AG04450 (cell line): Measurements from ENCODE around the gene GRK2. TPM values are rescaled to one million over a fixed set of nuclear protein-coding genes. Genes with fewer than 3 reads are reported as not detected.
A peak's percentile ranks its signal among the peaks of the same experiment; 100 is the strongest.
"Not testable (repeated sequence)": the region's sequence is repeated elsewhere in the genome, so short reads cannot be mapped to it uniquely, and the experiment has no call there.

Experiments used
- CTCF ChIA-PET: fragments of 300-600, 350-600 bp; formaldehyde crosslinking; extraction: SDS; loops from one replicate; lab custom pipeline; 2022; ENCODE audit warnings: antibody characterized with exemption, inconsistent platforms; lab: Charles Lee
- POLR2A ChIA-PET: fragments of 350-600 bp; formaldehyde crosslinking; extraction: SDS; loops from one replicate; lab custom pipeline; 2021; ENCODE audit warnings: antibody characterized with exemption, inconsistent platforms; lab: Yijun Ruan, JAX
- DNase-seq: peaks from one replicate; pipeline ENCODE4 v3.0.0-alpha.2; 2011; ENCODE audit warnings: low read depth, low spot score
- H3K27ac ChIP-seq: one replicate; pipeline ENCODE4 v1.5.1; 2012; ENCODE audit warnings: low read depth, low read length, control low read depth
- H3K27me3 ChIP-seq: one replicate; pipeline ENCODE4 v1.6.0; 2012; ENCODE audit warnings: low read length; ENCODE audit not compliant: control insufficient read depth, insufficient read depth
- H3K4me3 ChIP-seq: 2 replicates; pipeline ENCODE4 v1.5.1; 2011; ENCODE audit warnings: mild to moderate bottlenecking, low read depth, low read length, control low read depth
- H3K9me3 ChIP-seq: 2 replicates; pipeline ENCODE4 v1.5.1; 2012; ENCODE audit warnings: low read length; ENCODE audit not compliant: control insufficient read depth, insufficient read depth
- polyA plus RNA-seq: library from polyadenylated mRNA; depleted of rRNA; stranded (reverse); fragments of >200 nt; gene quantifications from 2 replicates; pipeline ENCODE4 v1.2.3, GENCODE V29; 2011
- TF ChIP-seq, protein P1 (sequence below): IDR thresholded peaks from 2 replicates; pipeline ENCODE4 v1.5.1; 2011; ENCODE audit warnings: low read depth, low read length, control low read depth, inconsistent platforms

GRK2 gene
- polyA plus RNA-seq, 1 experiment, result 17.3 TPM

DNA sequence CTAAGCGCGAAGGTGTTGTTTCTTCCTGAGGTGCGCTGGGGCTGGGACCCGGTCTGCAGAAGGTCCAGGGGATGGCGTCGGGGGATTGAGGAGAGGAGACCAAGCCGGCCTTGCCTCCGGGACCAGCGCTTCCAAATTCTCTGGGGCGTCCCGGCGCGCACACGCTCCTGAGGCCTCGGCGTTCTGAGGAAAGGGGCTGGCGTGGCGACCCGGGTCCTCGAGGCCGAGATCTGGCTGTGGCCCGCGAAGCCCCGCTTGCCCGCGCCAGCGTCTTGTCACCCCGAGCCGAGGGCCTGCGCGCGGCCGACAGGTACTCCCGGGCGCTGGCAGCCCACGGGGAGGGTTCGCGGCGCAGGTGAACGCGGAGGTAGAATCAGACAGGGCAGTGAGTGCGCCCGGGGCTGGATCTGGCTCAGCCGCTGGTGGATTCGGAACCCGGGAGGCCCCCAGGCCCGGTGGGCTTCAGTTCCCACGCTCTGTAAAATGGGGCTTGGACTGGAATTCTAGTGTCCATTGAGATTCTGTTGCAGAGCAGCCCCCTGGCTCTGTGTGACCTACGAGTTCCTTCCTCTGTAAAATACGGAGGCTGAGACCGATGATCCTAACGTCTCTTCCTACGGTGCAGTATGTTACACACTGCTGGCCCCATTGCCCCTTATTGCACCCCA is 51.7 kb downstream of the GRK2 start:
- TF ChIP-seq, protein P1, sequence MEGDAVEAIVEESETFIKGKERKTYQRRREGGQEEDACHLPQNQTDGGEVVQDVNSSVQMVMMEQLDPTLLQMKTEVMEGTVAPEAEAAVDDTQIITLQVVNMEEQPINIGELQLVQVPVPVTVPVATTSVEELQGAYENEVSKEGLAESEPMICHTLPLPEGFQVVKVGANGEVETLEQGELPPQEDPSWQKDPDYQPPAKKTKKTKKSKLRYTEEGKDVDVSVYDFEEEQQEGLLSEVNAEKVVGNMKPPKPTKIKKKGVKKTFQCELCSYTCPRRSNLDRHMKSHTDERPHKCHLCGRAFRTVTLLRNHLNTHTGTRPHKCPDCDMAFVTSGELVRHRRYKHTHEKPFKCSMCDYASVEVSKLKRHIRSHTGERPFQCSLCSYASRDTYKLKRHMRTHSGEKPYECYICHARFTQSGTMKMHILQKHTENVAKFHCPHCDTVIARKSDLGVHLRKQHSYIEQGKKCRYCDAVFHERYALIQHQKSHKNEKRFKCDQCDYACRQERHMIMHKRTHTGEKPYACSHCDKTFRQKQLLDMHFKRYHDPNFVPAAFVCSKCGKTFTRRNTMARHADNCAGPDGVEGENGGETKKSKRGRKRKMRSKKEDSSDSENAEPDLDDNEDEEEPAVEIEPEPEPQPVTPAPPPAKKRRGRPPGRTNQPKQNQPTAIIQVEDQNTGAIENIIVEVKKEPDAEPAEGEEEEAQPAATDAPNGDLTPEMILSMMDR, result no peak
- ChIA-PET POLR2A (interaction anchor here (0.5 to 2.6 kb wide), 10 partner anchors 14 to 485 kb away, joined by 3 to 18 read pairs (median 4); partner anchors contain the start of genes GRK2 and POLD4), CTCF (interaction anchor here (0.7 to 5.1 kb wide), 23 partner anchors 10 to 266 kb away, joined by 3 to 71 read pairs (median 4); partner anchors contain the start of genes ANKRD13D, GRK2 and SSH3)
- Histone ChIP-seq H3K27ac (no peak overlapping the region), H3K9me3 (no peaks in the 10 kb centered on the region; the same call in 1 of the 2 replicates), H3K4me3 (peak overlapping the region; percentile 93), H3K27me3 (no peaks in the 10 kb centered on the region)
- DNase-seq, result no peak

DNA sequence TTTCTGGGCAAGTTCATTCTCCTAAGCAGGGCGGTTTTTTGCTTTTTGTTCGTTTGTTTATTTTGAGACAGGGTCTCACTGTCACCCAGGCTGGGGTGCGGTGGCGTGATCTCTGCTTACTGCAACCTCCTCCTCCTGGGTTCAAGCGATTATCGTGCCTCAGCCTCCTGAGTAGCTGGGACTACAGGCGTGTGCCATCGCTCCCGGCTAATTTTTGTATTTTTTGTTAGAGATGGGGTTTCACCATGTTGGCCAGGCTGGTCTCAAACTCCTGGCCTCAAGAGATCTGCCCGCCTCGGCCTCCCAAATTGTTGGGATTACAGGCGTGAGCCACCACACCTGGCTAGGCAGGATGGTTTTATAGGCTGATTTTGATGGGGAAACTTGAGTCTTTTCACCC is 52.6 kb downstream of the GRK2 start:
- not testable (repeated sequence) for H3K9me3 ChIP-seq, DNase-seq, H3K27ac ChIP-seq, H3K27me3 ChIP-seq, H3K4me3 ChIP-seq
- CTCF ChIA-PET, result interaction anchor here (0.7 to 5.1 kb wide), 8 partner anchors 27 to 864 kb away, joined by 3 to 71 read pairs (median 9); no protein-coding TSS in a partner anchor
- POLR2A ChIA-PET, result interaction anchor here (2.6 kb wide), 1 partner anchor 56 kb away, joined by 18 read pairs; no protein-coding TSS in a partner anchor

DNA sequence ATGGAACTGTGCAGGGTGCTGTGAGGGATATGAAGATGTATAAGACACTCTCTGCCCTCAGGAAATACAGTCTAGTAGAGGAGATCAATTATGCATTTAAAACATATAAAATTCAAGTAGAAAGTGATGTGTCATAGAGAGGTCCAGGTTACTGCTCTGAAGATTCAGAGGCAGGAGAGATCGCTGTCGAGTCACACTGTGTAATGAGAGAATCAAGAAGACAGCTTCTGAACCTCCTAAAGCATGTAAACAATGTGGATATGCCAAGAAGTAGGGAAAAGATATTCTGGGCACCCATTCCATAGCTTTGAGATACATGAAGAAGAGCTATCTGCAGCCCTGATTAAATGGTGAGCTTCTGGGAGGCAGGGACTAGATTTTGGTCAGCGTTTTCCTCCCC is 53.7 kb downstream of the GRK2 start:
- DNase-seq, result peak; percentile 18
- H3K9me3 ChIP-seq, result no peaks in the 10 kb centered on the region; the same call in 1 of the 2 replicates
- H3K4me3 ChIP-seq, result no peak overlapping the region
- H3K27me3 ChIP-seq, result no peaks in the 10 kb centered on the region
- ChIA-PET CTCF (interaction anchor here (0.6 to 5.1 kb wide), 7 partner anchors 26 to 67 kb away, joined by 3 to 71 read pairs (median 9); no protein-coding TSS in a partner anchor), POLR2A (interaction anchor here (1.1 kb wide), 1 partner anchor 31 kb away, joined by 3 read pairs; the partner anchor contains the start of gene ANKRD13D)
- TF ChIP-seq, protein P1, result no peak
- H3K27ac ChIP-seq, result no peak overlapping the region

DNA sequence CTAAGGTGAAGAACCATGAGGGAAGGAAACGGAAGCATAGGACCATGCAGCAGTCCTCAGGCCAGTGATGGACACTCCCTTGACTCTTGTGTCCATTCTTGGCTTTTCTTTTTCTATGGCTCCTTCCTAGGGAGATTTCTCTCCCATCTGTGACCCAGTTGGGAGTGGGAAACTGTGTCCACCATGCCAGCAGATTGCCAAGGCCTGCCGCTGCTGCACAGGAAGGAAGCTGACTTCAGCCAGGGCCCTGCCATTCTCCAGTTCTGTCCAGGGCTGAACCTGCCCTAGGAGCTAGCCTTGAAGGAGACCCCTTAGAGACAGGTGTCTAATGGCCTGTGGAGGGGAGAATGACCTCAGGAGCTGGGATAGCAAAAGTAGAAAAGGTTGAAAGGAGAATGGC is 54.4 kb downstream of the GRK2 start:
- no peaks in the 10 kb centered on the region for H3K27me3 ChIP-seq
- TF ChIP-seq, protein P1, result no peak
- ChIA-PET POLR2A (interaction anchor here (0.6 to 1.1 kb wide), 2 partner anchors 31 to 43 kb away, joined by 3 read pairs; partner anchors contain the start of gene ANKRD13D), CTCF (interaction anchor here (0.6 to 5.1 kb wide), 7 partner anchors 25 to 66 kb away, joined by 3 to 71 read pairs (median 9); no protein-coding TSS in a partner anchor)
- H3K27ac ChIP-seq, result no peak overlapping the region
- DNase-seq, result no peak
- H3K4me3 ChIP-seq, result no peak overlapping the region
- no peaks in the 10 kb centered on the region; the same call in 1 of the 2 replicates for H3K9me3 ChIP-seq

DNA sequence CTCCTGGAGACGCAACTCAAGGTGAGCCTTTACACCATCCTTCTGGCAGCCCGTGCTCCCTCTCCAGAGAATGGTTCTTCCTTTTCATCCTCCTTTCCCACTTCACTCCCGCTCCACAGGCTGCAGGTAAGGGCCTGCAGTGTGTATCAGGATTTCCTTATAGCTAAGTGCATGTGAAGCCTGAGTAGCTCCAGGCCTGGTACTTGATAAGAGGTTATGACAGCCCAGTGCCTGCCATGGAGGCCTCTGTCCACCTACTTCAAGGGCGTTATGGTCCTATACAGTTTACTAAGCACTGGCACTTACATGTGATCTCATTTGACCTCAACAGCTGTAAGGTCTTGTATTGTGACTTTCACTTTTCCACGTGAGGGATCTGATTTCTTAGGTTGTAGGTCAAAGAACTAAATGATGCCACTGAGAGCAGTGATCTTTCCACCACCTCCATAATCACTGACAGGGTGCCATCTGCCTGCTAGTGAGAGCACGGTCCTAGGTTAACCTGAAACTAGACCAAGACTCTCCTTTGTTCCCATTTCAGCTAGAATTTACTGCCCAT is 55.1 kb downstream of the GRK2 start:
- TF ChIP-seq, protein P1, result no peak
- CTCF ChIA-PET, result interaction anchor here (1.1 to 5.1 kb wide), 4 partner anchors 30 to 60 kb away, joined by 4 to 71 read pairs (median 14); no protein-coding TSS in a partner anchor
- Histone ChIP-seq H3K27me3 (no peaks in the 10 kb centered on the region), H3K9me3 (no peaks in the 10 kb centered on the region; the same call in 1 of the 2 replicates), H3K4me3 (no peak overlapping the region), H3K27ac (no peak overlapping the region)
- POLR2A ChIA-PET, result interaction anchor here (0.6 kb wide), 1 partner anchor 43 kb away, joined by 3 read pairs; no protein-coding TSS in a partner anchor
- no peak for DNase-seq
